ENCODE results near the gene OLFM1.
"Not testable (repeated sequence)": the region's sequence is repeated elsewhere in the genome, so short reads cannot be mapped to it uniquely, and the experiment has no call there.

Gene OLFM1

DNA sequence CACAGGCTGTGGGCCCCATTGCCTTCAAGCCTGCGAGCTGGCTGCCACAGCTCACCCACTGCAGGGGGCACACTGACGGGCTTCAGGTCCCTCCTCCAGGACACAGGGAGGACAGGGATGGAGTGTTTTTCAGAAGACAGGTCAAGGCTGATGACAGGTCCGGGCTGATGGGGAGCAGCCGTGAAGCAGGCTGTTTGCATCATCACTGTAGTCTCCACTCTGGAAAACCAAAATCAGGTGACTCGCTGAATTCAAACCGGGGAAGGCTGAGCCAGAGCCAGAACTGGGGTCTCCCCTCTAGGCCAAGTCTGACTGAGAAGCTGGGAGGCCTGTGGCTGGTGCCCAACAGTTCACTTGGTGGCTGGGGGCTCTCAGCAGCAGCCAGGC lies 48.5 kb downstream of the OLFM1 start:
- FAIRE-seq: no peak

GRCh38 chr9:135136481-135136880 lies 49.0 kb downstream of the OLFM1 start:
- no peak for FAIRE-seq

DNA sequence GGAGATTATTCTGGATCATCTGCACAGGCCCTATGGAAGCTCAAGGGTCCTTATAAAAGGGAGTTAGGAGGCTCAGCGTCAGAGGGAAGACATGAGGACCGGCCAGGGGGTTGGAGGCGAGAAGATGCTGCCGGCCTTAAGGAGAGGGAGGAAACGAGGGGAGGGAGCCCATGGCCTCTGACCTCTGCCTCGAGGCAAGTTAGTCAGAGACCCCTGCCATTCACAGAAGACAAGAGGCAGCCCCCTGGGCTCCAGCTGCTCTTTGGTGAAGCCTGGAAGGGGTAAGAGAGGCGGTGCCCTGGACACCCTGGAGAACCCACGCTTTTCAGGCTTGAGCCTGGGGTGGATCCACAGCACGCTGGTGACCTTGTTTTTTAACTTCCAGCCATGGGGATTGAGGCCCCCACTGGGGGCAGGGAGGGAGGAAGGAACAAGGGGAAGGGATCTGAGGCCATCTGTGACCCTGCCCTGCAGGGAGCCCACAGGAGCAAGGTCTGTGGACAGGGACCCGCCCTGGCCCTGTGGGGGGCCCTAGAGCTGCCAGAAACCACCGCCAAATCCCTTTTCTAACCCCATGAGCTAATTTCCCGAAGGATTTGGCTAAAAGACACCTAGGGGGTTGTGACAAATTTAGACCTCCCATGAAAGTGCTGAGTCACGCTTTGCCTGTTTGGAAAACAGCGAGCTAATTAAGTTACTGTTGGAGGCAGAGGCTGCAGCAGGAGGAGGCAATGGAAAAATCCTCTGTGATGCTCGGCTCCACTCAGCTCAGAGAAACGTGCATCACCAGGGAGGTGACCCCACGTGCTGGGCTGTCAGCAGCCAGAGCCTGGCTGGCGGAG lies 49.7 kb downstream of the OLFM1 start:
- FAIRE-seq: no peak

DNA sequence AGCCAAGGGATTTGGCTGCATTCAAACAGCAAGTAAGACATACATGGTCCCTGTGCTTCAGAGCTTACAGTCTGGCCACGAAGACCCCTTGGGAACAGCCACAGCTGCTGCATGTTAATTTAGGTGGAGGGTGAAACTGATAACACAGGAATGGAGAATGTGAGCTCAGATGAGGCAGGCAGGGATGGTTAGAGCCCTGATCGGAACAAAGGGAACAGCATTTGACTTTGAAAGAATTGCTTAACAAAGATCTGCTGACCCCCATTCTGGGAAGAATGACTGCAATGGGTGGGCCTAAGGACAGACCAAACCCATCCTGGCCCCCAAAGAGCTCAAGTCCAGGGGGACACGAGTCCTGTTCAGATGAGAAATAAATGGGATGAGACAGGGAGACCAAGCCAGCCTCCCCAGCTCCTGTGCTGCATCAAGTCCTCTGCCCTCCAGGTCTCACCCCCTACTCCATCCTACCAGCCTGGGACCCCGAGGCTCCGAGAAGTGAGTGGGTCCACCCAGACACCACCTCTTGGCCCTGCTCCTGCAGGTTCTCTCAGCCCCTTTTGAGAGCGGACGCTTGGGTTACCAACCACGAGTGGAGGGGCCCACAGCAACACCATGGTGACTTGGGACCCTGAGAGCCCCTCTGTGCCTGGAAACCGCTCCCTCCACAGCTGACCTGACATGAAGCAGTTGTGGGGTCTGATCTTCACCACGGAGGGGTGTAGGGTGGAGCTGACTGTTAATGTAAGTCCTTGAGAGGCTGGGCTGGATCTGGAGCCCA lies 50.8 kb downstream of the OLFM1 start:
- no peak for FAIRE-seq

- FAIRE-seq: no peak
Measured at GRCh38 chr9:135139366-135139959, 52.0 kb downstream of the OLFM1 start.

- no peak for FAIRE-seq
Measured at GRCh38 chr9:135141183-135141774, 53.8 kb downstream of the OLFM1 start.

DNA sequence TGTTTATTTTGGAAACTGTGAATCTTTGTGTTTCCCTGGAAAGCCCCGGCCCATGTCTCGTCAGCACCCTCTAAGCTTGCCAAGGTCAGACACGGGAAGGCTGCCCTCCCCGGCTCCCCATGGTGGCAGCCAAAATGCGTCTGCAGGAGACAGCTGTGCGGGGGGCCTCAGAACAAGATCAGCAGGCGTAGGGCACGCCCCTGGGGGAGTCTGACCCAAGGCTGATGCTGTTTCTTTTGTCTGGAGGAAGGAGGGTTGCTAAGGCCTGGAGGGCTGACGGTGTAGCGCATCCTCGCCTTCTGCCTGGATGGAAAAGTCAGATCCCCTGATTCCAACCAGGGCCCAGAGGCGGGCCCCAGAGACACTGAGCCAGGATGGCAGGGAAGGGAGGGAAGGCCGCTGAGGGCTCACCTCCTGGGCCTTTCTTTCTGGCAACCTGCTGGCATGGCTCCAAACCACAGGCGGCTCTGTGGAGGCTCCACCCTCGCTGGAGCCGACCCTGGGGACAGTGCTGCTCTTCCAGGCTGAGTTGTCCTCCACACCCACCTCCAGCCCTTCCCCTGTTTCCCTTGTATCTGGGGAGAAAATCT lies 57.2 kb downstream of the OLFM1 start:
- no peak for FAIRE-seq

DNA sequence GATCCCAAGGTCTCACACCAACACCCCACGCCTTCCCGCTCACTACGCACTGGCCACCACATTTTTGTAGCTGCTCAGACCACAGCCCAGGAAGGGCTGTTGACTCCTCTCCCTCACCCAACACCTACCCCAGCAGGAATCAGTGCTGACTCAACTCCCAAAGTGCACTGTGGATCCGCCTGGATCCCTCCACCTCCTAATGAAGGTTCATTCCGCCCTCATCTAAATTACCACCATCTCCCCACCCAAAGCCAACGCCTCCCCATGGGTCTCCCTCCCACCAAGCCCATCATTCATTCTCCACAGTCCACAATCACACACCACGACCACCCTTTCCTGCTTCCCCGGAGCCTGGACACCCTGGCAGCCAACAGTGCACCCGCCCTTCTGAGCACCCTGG lies 57.8 kb downstream of the OLFM1 start:
- no peak for FAIRE-seq

GRCh38 chr9:135146241-135146640 lies 58.8 kb downstream of the OLFM1 start:
- no peak for FAIRE-seq

- FAIRE-seq: no peak
Measured at GRCh38 chr9:135146766-135147473, 59.5 kb downstream of the OLFM1 start.

DNA sequence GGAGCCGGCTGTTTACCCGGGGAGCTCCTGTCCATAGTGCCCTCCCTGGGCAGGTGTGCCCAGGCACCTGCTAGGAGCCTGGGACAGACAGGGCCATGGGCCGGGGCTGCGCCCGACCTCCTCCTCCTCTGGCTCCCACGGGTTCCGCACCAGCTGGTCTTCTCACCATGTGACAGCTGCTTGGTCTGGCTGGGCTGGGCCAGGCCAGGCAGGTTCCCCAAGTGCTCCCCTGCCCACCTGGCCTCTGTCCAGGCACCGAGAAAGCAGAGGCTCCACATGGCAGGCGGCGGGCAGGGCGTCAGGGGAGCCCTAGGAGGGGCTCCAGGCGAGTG lies 60.0 kb downstream of the OLFM1 start:
- FAIRE-seq: no peak

- FAIRE-seq: no peak
Measured at GRCh38 chr9:135147938-135148337, 60.5 kb downstream of the OLFM1 start.

DNA sequence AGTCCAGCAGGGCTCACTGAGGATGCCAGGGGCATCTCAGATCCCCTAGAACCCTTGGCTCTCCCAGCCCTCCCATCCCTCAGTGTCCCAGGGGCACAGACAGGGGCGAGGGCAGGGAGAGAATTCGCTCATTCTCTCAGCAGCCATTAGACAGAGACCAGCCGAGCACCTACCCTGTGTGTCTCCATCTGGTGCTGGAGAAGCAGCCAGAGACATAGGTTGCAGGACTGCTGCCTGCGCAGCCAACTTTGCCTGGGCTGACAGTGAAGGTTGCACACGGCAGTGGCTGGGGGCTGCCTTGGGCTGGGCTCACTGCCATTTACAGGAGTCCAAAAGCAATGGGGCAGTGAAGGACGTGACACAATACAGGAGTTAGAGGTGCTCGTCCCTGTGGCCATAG lies 60.9 kb downstream of the OLFM1 start:
- FAIRE-seq: no peak

DNA sequence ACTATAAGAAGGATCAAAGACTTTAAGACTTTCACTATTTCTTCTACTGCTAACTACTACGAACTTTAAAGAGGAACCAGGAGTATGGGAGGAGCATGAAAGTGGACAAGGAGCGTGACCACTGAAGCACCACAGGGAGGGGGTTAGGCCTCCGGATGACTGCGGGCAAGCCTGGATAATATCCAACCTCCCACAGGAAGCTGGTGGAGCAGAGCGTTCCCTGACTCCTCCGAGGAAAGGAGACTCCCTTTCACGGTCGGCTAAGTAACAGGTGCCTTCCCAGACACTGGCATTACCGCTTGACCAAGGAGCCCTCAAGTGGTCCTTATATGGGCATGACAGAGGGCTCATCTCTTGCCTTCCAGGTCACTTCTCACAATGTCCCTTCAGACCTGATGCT lies 62.4 kb downstream of the OLFM1 start:
- not testable (repeated sequence) for FAIRE-seq

DNA sequence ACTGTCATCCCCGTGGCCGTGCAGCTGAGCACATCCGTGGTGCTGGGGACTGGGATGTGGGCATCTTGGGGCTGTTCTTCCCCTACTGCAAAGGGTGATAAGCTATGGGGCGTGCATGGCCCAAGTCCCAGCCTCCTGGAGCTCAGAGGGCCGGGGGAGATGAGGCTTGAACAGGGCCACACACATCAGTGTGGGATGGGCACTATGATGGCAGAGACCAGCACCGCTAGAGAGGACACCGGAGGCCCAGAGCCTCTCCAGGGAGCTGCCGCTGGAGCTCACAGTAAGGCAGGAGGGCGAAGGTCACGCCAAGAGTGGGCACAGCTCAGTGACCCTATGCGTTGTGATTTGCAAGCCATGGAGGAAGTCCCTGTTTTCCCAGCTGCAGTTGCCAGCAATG lies 63.5 kb downstream of the OLFM1 start:
- no peak for FAIRE-seq

GRCh38 chr9:135151757-135152613 lies 64.5 kb downstream of the OLFM1 start:
- no peak for FAIRE-seq

GRCh38 chr9:135152614-135153334 lies 65.3 kb downstream of the OLFM1 start:
- FAIRE-seq: no peak

- FAIRE-seq: no peak
Measured at GRCh38 chr9:135154050-135154615, 66.7 kb downstream of the OLFM1 start.

- no peak for FAIRE-seq
Measured at GRCh38 chr9:135155396-135155795, 67.9 kb downstream of the OLFM1 start.

All from G401.6 (cell line).